Cortex of kidney (tissue), 1 donor: ENCODE data around the gene APOL5.

ENCODE experiments used
- DNase-seq: peaks from one replicate; lab custom pipeline; 2025; lab: John Stamatoyannopoulos, UW

The APOL5 gene

DNA sequence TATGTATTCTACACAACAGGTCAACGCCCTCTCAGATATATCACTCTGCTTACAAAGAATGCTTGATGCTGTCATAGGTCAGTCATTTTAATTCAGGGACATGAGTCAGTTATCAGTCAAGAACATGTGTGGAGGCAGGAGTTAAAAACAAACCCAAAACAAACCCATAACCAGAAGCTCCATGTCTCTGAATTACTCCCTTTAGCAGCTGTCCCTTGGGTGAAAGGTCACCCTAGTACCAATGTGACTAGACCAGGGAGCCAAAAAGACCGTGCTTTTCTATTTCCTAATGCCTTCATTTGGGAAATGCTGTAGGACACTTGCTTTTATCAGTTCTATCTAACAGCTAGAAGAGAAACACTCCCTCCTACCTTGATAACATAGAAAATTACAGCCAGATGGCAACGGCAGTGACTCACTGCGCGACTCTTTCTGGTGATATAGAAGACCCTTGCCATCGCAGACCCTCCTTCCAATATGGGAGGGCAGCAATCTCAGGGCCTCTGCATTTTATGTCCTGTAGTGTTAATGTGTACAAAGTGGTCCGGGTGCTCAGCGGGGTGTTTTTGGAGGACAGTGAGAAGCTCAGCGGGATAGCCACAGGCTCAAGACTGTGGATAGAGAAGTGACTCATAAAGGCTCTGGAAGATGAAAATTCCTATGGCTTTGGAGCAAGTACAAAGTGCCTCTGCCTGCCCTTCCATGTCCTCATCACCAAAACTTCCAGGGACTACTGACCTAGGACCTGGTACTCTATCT lies 24.8 kb downstream of the APOL5 start:
- no peak for DNase-seq

DNA sequence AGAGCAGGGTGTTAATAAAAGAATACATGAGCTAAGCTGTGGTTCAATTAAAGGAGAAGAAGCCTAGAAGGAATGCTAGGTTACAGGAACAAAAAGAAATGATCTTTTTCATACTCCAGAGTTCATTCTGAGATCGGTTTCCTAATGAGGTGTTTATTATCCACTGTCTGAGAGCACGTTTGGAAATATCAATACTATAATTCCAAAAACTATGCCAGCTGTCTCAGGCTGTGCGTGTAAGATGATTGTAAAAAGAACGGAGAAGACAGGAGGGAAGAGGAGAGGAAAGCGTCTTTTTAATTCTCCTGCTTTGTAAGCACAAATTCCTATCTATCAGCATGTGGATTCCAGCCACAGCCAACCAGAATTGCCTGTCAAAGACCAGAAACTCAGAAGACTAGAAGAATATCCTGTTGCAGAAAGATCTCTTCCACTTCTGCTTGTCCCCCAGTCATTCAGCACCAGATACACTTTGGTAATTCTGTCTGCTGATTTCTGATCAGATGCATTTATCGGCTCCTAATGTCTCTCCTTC lies 25.7 kb downstream of the APOL5 start:
- DNase-seq: no peak

DNA sequence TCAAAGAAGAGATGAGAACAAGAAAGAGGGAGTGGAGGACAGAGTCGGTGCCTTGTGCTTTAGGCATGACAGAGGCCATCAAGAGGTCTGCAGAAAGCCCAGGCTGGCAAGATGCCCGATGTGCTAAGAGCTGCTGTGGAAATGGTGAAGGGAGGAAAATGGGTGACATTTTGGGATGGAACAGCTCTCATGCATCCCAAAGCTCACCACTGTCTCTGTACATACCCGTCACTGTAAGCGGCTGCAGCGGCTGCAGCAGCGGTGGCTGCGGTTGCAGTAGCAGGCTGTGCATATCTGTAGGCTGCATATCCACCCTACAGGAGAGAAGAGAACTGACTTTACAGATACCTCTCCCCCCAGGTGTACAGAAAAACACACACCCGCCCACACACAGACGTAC lies 28.6 kb downstream of the APOL5 start:
- DNase-seq: no peak

DNA sequence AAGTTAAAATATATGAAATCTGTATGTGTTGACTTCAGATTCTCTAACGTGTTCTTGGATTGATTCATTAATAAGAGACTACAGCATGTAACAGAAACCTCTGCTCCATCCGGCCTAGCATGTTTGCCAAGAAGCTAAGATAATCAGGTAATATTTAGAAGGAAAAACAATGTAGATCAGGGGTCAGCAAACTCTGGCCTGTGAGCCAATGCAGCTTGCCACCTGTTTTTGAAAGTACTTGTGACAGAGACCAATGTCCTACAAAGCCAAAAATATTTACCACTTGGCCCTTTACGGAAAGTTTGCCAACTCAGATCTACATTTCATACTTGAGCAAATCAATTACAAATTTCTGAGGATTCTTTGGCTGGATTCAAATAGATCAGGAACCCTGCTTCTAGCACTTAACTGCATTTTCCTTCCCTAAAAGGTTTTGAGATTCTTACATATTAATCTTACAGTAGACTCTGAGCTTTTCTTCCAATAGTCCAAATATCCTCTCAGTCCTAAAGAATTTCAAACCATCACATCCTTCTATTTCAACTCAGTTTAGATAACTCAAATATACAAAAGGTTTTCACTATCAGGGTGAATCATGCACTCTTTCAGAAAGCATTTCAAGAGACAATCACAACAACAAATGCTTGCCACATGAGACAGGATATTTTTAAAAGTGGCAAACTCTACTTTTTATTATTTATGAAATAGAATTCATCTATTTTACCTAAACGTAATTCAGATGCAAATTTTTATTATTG lies 29.5 kb downstream of the APOL5 start:
- no peak for DNase-seq

DNA sequence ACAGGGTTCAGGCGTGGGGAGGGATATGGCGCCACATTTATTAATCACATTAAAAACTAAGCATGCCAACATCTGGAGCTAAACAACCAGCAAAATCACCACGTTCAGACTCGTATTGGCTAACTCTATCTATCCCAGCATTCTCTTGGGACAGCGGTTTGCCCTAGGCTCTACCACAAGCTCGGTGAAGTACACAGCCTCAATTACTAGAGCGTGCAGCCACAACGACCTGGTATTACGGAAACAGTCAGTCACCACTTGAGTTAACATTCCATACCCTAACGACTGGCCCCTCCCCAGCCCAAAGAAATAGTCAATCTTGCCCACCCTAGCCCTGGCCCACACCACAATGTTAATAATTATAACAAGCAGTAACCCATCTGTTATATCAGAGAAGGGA lies 32.1 kb downstream of the APOL5 start:
- DNase-seq: no peak

DNA sequence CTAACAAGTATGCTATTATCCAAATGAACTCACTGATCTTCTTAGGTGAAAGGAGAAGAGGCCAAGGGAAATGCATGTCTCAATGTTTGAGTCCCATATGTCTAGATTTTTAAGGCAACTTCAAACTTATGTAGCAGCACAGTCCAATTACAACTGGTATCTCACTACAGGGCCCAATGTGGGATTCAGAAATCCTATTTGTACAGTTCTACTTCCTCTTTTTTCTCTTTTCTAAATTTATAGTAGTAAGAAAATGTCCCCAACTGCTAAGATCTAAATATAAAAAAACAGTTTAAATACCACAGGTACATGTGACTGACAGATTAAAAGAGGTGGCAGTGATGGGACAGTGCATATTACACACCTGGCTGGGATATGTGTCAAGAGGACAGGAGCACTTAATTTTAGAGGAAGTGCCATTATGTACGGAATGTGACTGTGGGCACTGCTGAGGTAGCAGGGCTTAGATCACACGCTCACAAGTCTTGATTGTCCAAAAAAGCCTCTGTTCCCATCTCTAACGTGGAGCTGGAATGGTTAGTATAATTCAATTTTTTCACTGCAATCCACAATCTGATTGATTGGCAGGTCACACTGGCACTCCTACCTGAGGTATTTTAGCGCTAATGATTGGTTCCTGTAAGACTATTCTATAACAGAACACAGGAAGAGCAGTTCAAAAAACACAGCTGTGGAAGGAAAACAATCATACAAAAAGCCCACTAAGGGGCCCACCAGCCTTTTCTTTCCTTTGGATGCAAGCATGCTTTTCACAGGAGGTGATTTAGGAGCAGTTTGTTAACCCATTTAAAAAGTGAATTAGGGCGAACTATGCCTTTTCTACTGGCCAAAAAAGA lies 34.6 kb downstream of the APOL5 start:
- no peak for DNase-seq

DNA sequence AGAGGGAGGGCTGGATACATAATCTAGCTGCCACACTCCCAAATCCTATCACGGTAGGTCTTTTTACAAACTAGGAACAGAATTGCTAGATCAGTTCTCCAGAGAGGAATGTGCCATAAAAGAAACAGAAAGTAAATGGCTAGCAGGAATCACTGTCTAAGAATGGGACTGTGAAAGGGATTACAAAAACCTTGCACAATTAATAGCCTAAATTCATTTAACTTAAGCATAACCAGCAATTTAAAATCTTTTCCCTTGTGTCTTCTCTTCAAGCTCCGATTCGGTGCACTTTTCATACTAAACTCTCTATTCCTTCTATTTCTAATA lies 35.2 kb downstream of the APOL5 start:
- DNase-seq: no peak

DNA sequence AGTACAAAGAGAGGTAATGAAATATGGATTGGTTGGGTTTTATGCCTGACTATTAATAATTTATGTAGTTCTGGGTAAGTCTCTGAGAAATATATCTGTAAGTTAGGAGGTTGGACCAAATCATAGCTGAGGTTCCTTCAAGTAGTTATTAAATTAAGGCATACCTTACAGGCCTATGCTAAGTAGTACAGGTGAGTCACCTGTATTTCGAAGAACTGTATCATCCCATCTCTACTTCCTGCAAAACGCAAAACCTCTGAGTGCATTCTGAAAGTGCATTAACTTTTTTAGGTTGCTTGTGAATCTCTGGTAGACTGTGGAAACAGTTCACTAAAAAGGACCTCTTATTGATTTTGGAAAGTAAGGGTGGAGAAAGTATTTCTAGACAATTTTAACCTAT lies 37.1 kb downstream of the APOL5 start:
- DNase-seq: no peak

DNA sequence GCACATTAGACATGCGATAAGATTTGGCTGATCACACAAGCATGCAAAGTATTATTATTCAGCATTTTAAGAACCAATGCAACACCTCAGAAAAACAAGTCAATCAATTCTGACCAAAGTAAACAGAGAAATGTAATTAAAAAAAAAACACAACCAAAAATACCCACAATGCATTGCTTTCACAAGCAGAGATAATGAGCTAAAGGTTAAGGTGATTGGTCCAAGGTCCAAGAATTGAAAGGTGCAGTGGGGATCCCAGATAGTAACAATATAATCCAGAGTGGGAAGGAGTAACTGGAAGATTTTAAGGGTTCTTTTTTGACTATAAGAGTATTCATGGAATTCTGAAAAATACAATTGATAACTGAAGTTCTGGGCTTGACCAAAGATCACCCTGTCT lies 39.0 kb downstream of the APOL5 start:
- no peak for DNase-seq

DNA sequence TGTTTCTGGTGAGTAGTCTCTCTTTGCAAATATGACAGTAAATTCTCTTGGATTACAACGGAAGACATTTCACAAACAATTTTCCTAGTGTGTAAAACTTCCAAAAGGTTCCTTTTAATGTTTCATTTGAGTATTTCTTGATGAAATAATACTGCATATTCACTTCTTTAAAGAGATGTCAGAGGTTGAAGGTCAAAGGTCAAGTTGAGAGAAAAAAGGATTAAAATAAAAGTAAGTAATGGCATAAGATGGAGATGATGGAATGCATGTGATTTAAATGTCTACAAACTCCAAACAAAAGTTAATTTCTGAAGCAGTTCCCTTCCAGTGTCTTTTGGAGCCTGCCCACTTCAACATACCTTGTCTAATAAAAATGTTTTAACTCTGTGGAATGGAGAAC lies 40.7 kb downstream of the APOL5 start:
- no peak for DNase-seq

DNA sequence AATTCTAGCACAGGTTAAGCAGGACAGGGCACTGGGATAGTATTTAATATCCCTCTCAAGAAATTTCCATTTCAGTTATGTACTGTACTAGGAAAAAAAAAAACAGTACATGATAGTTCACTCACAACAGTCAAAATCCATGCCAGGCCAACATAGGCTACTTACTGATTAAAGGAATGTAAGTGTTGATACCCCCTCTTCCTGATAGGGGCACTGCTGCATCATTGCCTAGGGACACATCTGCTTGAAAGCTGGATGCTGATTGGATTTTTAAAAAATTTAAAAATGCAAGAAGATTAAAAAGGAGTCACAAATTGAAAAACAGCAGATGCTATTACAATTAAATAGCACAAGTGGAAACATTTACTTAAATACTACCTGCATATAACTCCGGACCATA lies 43.4 kb downstream of the APOL5 start:
- no peak for DNase-seq

DNA sequence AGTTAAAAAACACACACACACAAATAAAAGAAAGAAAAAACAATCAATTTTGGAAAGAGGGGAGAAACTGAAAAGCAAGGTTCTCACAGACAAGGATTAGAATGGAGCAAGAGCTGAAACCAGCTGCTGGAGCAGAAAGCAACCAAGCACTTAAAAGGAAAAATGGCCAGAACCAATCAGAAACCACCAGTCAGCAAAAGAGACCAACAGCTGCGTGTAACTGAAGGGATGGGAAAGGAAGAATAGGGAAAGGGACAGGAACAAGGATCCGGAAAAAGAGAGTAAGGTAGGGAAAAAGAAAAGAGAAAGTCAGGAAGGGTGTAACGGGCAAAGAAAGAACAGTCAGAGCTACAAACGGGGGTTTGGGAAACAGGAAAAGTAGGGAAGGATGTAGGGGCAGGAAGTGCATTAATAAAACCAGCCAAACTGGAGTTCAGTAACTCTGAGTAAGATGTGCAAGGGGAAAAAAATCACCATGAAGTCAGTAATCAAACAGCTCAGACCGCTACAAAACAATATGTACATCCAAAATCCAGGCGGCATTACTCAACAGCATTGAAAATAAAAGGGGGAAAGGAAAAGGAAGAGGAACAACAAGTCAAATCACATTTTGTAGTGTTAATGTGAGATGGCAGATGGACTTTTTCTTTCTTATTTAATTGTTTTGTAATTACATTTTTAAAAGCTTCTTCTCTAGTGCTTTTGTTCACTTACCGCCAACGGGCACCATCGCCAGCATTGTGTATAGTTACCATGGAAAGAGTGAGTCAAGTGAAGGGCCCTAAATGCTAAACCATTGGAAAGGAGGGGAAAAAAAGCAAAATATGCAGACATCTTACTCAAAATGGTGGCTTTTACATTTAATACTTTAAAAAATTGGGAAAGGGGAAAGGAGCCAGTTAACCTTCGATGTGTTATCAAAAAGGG lies 49.2 kb downstream of the APOL5 start:
- DNase-seq: no peak

DNA sequence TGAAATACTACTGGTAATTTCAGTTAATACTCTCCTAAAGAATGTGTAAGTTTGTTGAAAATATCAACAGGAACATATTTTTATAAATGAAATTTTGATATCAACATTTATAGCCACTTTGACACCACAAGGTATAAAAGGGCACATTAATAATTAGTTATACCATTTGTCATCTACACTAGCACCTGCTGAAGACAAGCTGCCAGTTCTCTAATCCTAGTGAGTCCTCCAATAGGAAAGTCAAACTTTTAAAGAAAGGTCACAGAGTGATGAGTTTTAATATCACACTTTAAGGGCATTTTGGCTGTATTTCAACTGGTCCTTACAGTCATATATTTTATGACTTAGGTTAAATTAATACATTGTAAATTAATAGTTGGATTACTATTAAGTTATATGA lies 52.3 kb downstream of the APOL5 start:
- no peak for DNase-seq

DNA sequence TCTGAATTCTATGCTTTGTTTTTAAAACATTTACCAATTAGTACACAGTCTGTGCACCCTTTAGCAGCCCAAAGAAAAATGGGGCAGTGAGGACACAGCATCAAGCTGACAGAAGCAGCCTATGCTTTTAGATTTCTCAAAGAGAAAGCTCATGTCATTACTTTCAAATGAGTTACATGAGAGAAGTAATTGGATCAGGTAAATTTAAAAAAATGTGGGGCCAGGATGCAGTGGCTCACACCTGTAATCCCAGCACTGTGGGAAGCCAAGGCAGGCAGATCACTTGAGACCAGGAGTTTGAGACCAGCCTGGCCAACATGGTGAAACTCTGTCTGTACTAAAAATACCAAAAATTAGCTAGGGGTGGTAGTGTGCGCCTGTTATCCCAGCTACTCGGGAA lies 57.7 kb downstream of the APOL5 start:
- DNase-seq: no peak

DNA sequence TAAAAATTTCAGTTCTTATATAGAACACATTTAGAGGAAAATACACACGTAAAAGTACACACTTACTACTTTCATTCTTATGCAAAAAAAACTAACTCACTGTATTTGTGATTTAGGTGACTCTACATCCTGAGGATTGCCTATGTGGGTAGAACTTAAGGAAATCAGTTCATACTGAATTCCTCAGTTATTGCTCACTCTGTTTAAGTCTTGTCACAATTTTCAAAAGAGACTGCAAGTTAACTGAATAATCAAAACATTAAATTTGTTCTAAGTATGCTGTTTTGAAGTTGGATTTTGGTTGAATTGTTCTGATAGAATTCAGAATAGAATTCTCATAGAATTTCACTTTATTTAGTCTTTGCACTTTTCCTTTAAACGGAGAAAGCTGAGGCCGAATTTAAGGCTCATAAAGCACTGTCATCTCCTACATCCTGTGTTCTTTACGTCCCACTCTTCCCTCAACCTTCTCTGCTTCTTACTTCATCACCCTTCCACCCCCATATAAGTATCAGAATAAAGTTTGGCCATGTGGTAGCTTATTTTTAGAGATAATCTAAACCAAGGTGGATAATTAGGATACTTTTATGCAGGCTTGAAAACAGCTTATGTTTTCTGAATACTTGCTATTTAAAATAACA lies 59.8 kb downstream of the APOL5 start:
- DNase-seq: no peak
